Stimulated activated CD4-positive, alpha-beta T cell treated with anti-CD3 and anti-CD28 coated beads, TNF-alpha, amount 100 ng/mL, for 1 hour (primary cell): Measurements from ENCODE around the gene FAM25C.
"Not testable (repeated sequence)": the region's sequence is repeated elsewhere in the genome, so short reads cannot be mapped to it uniquely, and the experiment has no call there.

Experiments used
- DNase-seq, 3 donors: peaks; one replicate each; pipeline ENCODE4 v3.0.0-alpha.2; 2020; ENCODE audit warnings: low read depth in 3 of 3, low spot score in 1 of 3

FAM25C gene

DNA sequence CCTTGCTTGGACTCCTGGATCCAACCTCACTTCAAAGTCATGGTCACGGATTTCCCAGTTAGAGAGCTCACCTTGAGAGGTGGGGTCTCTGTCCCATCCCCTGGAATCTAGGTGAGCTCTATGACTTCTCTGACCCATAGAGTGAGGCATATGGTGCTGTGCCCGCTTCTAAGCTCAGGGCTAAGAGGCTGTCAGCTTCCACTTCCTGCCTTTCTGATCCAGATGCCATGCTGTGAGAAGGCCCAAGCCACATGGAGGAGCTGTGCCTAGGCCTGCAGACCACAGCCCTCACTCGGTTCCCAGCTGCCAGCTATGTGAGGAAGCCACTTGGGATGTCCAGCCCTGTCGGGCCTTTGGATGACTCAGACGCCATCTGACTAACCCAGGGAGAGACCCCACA is 39.9 kb downstream of the FAM25C start:
- not testable (repeated sequence) for DNase-seq

GRCh38 chr10:47957158-47957557 is 42.4 kb downstream of the FAM25C start:
- DNase-seq, result not testable (repeated sequence)

DNA sequence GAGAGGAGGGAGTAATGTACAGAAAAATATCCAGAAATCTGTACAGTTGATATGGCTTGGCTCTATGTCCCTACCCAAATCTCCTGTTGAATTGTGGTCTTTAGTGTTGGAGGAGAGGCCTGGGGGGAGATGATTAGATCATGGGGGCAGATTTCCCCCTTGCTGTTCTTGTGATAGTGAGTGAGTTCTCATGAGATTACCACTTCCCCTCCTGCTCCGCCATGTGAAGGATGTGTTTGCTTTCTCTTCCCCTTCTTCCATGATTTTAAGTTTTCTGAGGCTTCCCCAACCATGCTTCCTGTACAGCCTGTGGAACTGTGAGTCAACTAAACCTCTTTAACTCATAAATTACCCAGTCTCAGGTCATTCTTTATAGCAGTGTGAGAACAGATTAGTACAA is 52.2 kb downstream of the FAM25C start:
- not testable (repeated sequence) for DNase-seq
